Measurements from ENCODE around the gene LRRC15.

Gene LRRC15

GRCh38 chr3:194386066-194386465 is 16.5 kb upstream of the LRRC15 start:
- DNase-seq (ENCODE audit: low read depth in 1 of 2, low spot score in 1 of 2): no peak

- no peak for DNase-seq (ENCODE audit: low read depth in 1 of 2, low spot score in 1 of 2)
These were observed 15.0 kb upstream of the LRRC15 start for GRCh38 chr3:194384569-194385001.

- DNase-seq (ENCODE audit: low read depth in 1 of 2, low spot score in 1 of 2): no peak
These were observed 14.6 kb upstream of the LRRC15 start for GRCh38 chr3:194384156-194384555.

- no peak for DNase-seq (ENCODE audit: low read depth in 1 of 2, low spot score in 1 of 2)
These were observed 13.9 kb upstream of the LRRC15 start for GRCh38 chr3:194383276-194383940.

GRCh38 chr3:194382892-194383223 is 13.3 kb upstream of the LRRC15 start:
- no peak for DNase-seq (ENCODE audit: low read depth in 1 of 2, low spot score in 1 of 2)

GRCh38 chr3:194382196-194382891 is 12.8 kb upstream of the LRRC15 start:
- DNase-seq (ENCODE audit: low read depth in 1 of 2, low spot score in 1 of 2): no peak

- no peak for DNase-seq (ENCODE audit: low read depth in 1 of 2, low spot score in 1 of 2)
These were observed 11.9 kb upstream of the LRRC15 start for GRCh38 chr3:194381460-194381875.

- no peak for DNase-seq (ENCODE audit: low read depth in 1 of 2, low spot score in 1 of 2)
These were observed 10.8 kb upstream of the LRRC15 start for GRCh38 chr3:194380326-194380725.

- no peak for DNase-seq (ENCODE audit: low read depth in 1 of 2, low spot score in 1 of 2)
These were observed 10.1 kb upstream of the LRRC15 start for GRCh38 chr3:194379651-194380050.

- DNase-seq (ENCODE audit: low read depth in 1 of 2, low spot score in 1 of 2): no peak
These were observed 9.7 kb upstream of the LRRC15 start for GRCh38 chr3:194379231-194379630.

GRCh38 chr3:194377708-194378107 is 8.2 kb upstream of the LRRC15 start:
- no peak for DNase-seq (ENCODE audit: low read depth in 1 of 2, low spot score in 1 of 2)

- DNase-seq (ENCODE audit: low read depth in 1 of 2, low spot score in 1 of 2): no peak
These were observed 6.7 kb upstream of the LRRC15 start for GRCh38 chr3:194376241-194376560.

- DNase-seq (ENCODE audit: low read depth in 1 of 2, low spot score in 1 of 2): no peak
These were observed 6.1 kb upstream of the LRRC15 start for GRCh38 chr3:194375473-194376240.

GRCh38 chr3:194374935-194375334 is 5.4 kb upstream of the LRRC15 start:
- DNase-seq (ENCODE audit: low read depth in 1 of 2, low spot score in 1 of 2): no peak

GRCh38 chr3:194373899-194374298 is 4.4 kb upstream of the LRRC15 start:
- DNase-seq (ENCODE audit: low read depth in 1 of 2, low spot score in 1 of 2): no peak

- no peak for DNase-seq (ENCODE audit: low read depth in 1 of 2, low spot score in 1 of 2)
These were observed 3.5 kb upstream of the LRRC15 start for GRCh38 chr3:194373028-194373427.

GRCh38 chr3:194370753-194371152 is 1.2 kb upstream of the LRRC15 start:
- DNase-seq (ENCODE audit: low read depth in 1 of 2, low spot score in 1 of 2): no peak

GRCh38 chr3:194368918-194369317 is 625 bp downstream of the LRRC15 start:
- no peak for DNase-seq (ENCODE audit: low read depth in 1 of 2, low spot score in 1 of 2)

- DNase-seq (ENCODE audit: low read depth in 1 of 2, low spot score in 1 of 2): no peak
These were observed 1.3 kb downstream of the LRRC15 start for GRCh38 chr3:194367992-194368841.

GRCh38 chr3:194365978-194366490 is 3.5 kb downstream of the LRRC15 start:
- no peak for DNase-seq (ENCODE audit: low read depth in 1 of 2, low spot score in 1 of 2)

GRCh38 chr3:194365526-194365925 is 4.0 kb downstream of the LRRC15 start:
- no peak for DNase-seq (ENCODE audit: low read depth in 1 of 2, low spot score in 1 of 2)
